ENCODE data around the gene DHX30. TPM values are rescaled to one million over a fixed set of nuclear protein-coding genes. Genes with fewer than 3 reads are reported as not detected.
"Not testable (repeated sequence)": the region's sequence is repeated elsewhere in the genome, so short reads cannot be mapped to it uniquely, and the experiment has no call there.

DHX30 gene
- total RNA-seq, 2 experiments from 2014 or later, result 115 to 119 TPM

- ChIA-PET POLR2A (no interaction called here), CTCF (no interaction called here)
Measured at GRCh38 chr3:47794544-47794943, 8.4 kb upstream of the DHX30 start.

GRCh38 chr3:47799733-47800132, 3.2 kb upstream of the DHX30 start:
- ChIA-PET POLR2A (no interaction called here), CTCF (no interaction called here)

GRCh38 chr3:47803480-47804025, 615 bp downstream of the DHX30 start:
- CTCF ChIA-PET, result interaction anchor here (1.5 kb wide), 1 partner anchor 22 kb away, joined by 5 read pairs; no protein-coding TSS in a partner anchor
- POLR2A ChIA-PET, result no interaction called here

- POLR2A ChIA-PET, result no interaction called here
- CTCF ChIA-PET, result interaction anchor here (0.6 to 1.5 kb wide), 5 partner anchors 16 to 282 kb away, joined by 3 to 5 read pairs (median 5); no protein-coding TSS in a partner anchor
Measured at GRCh38 chr3:47804577-47804976, 1.6 kb downstream of the DHX30 start.

- ChIA-PET CTCF (interaction anchor here (0.5 to 1.0 kb wide), 3 partner anchors 11 to 114 kb away, joined by 3 to 5 read pairs (median 3); no protein-coding TSS in a partner anchor), POLR2A (interaction anchor here (0.5 to 0.7 kb wide), 2 partner anchors 17 to 409 kb away, joined by 5 read pairs; no protein-coding TSS in a partner anchor)
Measured at GRCh38 chr3:47813551-47814177, 10.7 kb downstream of the DHX30 start.

- ChIA-PET POLR2A (no interaction called here), CTCF (interaction anchor here (0.6 to 0.9 kb wide), 2 partner anchors 9 to 351 kb away, joined by 3 to 4 read pairs; no protein-coding TSS in a partner anchor)
Measured at GRCh38 chr3:47817609-47818008, 14.7 kb downstream of the DHX30 start.

- ChIA-PET POLR2A (interaction anchor here (0.5 to 1.4 kb wide), 11 partner anchors 12 to 374 kb away, joined by 3 to 13 read pairs (median 4); partner anchors contain the start of genes CDC25A and SMARCC1), CTCF (interaction anchor here (0.7 to 2.6 kb wide), 19 partner anchors 9 to 363 kb away, joined by 3 to 15 read pairs (median 4); partner anchors contain the start of genes CDC25A and DHX30)
Measured at GRCh38 chr3:47824541-47825473, 21.9 kb downstream of the DHX30 start.

- CTCF ChIA-PET, result interaction anchor here (0.7 to 2.6 kb wide), 15 partner anchors 12 to 362 kb away, joined by 3 to 15 read pairs (median 5); partner anchors contain the start of genes CDC25A and DHX30
- POLR2A ChIA-PET, result interaction anchor here (0.5 to 1.4 kb wide), 7 partner anchors 11 to 375 kb away, joined by 3 to 13 read pairs (median 4); partner anchors contain the start of genes CDC25A and SMARCC1
Measured at GRCh38 chr3:47825590-47825989, 22.7 kb downstream of the DHX30 start.

- CTCF ChIA-PET, result interaction anchor here (1.1 kb wide), 1 partner anchor 59 kb away, joined by 3 read pairs; no protein-coding TSS in a partner anchor
- POLR2A ChIA-PET, result not testable (repeated sequence)
Measured at GRCh38 chr3:47829482-47829881, 26.5 kb downstream of the DHX30 start.

- POLR2A ChIA-PET, result interaction anchor here (1.9 kb wide), 1 partner anchor 12 kb away, joined by 5 read pairs; no protein-coding TSS in a partner anchor
- CTCF ChIA-PET, result interaction anchor here (0.6 to 2.5 kb wide), 8 partner anchors 12 to 321 kb away, joined by 3 to 15 read pairs (median 4); no protein-coding TSS in a partner anchor
Measured at GRCh38 chr3:47836986-47837385, 34.0 kb downstream of the DHX30 start.

- POLR2A ChIA-PET, result no interaction called here
- CTCF ChIA-PET, result interaction anchor here (0.6 to 2.5 kb wide), 6 partner anchors 13 to 501 kb away, joined by 3 to 15 read pairs (median 5); no protein-coding TSS in a partner anchor
Measured at GRCh38 chr3:47838503-47838902, 35.6 kb downstream of the DHX30 start.

GRCh38 chr3:47841786-47842349, 38.9 kb downstream of the DHX30 start:
- POLR2A ChIA-PET, result no interaction called here
- CTCF ChIA-PET, result no interaction called here

GRCh38 chr3:47846186-47846879, 43.4 kb downstream of the DHX30 start:
- ChIA-PET CTCF (interaction anchor here (0.6 to 1.5 kb wide), 2 partner anchors 14 to 21 kb away, joined by 3 to 5 read pairs; no protein-coding TSS in a partner anchor), POLR2A (no interaction called here)

- ChIA-PET CTCF (interaction anchor here (1.5 kb wide), 1 partner anchor 21 kb away, joined by 3 read pairs; no protein-coding TSS in a partner anchor), POLR2A (no interaction called here)
Measured at GRCh38 chr3:47846880-47847248, 43.9 kb downstream of the DHX30 start.

GRCh38 chr3:47847260-47847659, 44.3 kb downstream of the DHX30 start:
- CTCF ChIA-PET, result interaction anchor here (1.5 kb wide), 1 partner anchor 22 kb away, joined by 3 read pairs; no protein-coding TSS in a partner anchor
- POLR2A ChIA-PET, result no interaction called here

GRCh38 chr3:47847801-47848518, 45.0 kb downstream of the DHX30 start:
- ChIA-PET CTCF (no interaction called here), POLR2A (no interaction called here)

- POLR2A ChIA-PET, result no interaction called here
- CTCF ChIA-PET, result no interaction called here
Measured at GRCh38 chr3:47848599-47849117, 45.7 kb downstream of the DHX30 start.

Data from activated CD8-positive, alpha-beta memory T cell treated with anti-CD3 and anti-CD28 coated beads for 36 hours (primary cell).